Effector CD4-positive, alpha-beta T cell (primary cell): ENCODE data around the gene FAM240A.

ENCODE experiments used
- DNase-seq: peaks from one replicate; pipeline ENCODE4 v3.0.0-alpha.2; 2020

FAM240A gene

GRCh38 chr3:46664188-46664970 is 52.1 kb downstream of the FAM240A start:
- DNase-seq, result no peak

GRCh38 chr3:46664971-46665762 is 52.8 kb downstream of the FAM240A start:
- DNase-seq, result no peak

GRCh38 chr3:46665763-46666452 is 53.6 kb downstream of the FAM240A start:
- DNase-seq, result no peak

GRCh38 chr3:46666453-46666845 is 54.1 kb downstream of the FAM240A start:
- no peak for DNase-seq

GRCh38 chr3:46667061-46667621 is 54.8 kb downstream of the FAM240A start:
- DNase-seq, result no peak

- no peak for DNase-seq
These were observed 55.3 kb downstream of the FAM240A start for GRCh38 chr3:46667657-46668056.

GRCh38 chr3:46668116-46668515 is 55.8 kb downstream of the FAM240A start:
- no peak for DNase-seq

GRCh38 chr3:46668591-46668990 is 56.3 kb downstream of the FAM240A start:
- DNase-seq, result no peak

- no peak for DNase-seq
These were observed 57.1 kb downstream of the FAM240A start for GRCh38 chr3:46669191-46669999.

- DNase-seq, result no peak
These were observed 57.9 kb downstream of the FAM240A start for GRCh38 chr3:46670000-46670890.

GRCh38 chr3:46670891-46671427 is 58.6 kb downstream of the FAM240A start:
- DNase-seq, result no peak

GRCh38 chr3:46671541-46672348 is 59.4 kb downstream of the FAM240A start:
- no peak for DNase-seq

- no peak for DNase-seq
These were observed 60.0 kb downstream of the FAM240A start for GRCh38 chr3:46672349-46672695.

GRCh38 chr3:46673151-46674030 is 61.1 kb downstream of the FAM240A start:
- no peak for DNase-seq

GRCh38 chr3:46674031-46674845 is 61.9 kb downstream of the FAM240A start:
- DNase-seq, result no peak

GRCh38 chr3:46675426-46675825 is 63.1 kb downstream of the FAM240A start:
- DNase-seq, result no peak
